Erythroblast (primary cell): Measurements from ENCODE around the gene TMUB1.

Experiments used
- DNase-seq, 2 experiments: peaks; one replicate each; lab custom pipeline; 2025; lab: John Stamatoyannopoulos, UW
- GATA1 ChIP-seq: IDR thresholded peaks from 2 replicates; pipeline ENCODE4 v1.6.1; 2011; ENCODE audit warnings: low read depth, mild to moderate bottlenecking, control low read depth, low read length, moderate library complexity
- POLR2A ChIP-seq: IDR thresholded peaks from 2 replicates; pipeline ENCODE4 v1.6.1; 2011; ENCODE audit warnings: mild to moderate bottlenecking, low read length

TMUB1 gene

DNA sequence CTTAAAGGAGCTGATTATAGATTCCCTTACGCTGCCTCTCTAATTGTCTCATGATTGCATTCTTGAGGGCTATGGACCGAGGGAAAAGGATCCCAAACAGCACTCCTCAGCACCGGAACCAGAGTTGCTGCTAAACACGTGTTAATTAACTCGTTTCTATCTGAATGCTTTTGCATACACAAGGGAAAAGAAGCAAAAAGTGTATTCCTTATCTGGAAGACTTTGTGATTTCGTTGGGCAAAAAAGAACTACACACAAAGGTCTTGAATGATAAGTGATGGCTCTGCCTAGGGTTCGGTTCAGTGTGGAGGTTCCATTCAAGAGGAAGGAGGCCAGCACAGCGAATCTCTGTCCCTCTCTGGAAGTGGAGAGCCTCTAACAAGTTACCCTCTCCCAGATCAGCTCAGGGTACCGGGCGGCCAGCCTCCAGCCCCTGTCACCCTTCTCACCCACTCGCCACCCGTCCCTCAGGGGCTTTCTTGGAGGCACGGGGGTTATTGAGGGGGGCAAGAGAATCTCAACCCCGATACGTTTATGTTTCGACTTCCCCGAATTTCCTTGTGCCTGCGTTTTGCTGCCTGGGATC is 24.4 kb downstream of the TMUB1 start:
- DNase-seq: peak; percentile 50 to 65
- TF ChIP-seq GATA1 (no peak), POLR2A (no peak)

- peak; percentile 78 for TF ChIP-seq POLR2A
- no peak for TF ChIP-seq GATA1
- DNase-seq: peak; percentile 98 to 99
Measured at GRCh38 chr7:151057989-151058780, 25.1 kb downstream of the TMUB1 start.

DNA sequence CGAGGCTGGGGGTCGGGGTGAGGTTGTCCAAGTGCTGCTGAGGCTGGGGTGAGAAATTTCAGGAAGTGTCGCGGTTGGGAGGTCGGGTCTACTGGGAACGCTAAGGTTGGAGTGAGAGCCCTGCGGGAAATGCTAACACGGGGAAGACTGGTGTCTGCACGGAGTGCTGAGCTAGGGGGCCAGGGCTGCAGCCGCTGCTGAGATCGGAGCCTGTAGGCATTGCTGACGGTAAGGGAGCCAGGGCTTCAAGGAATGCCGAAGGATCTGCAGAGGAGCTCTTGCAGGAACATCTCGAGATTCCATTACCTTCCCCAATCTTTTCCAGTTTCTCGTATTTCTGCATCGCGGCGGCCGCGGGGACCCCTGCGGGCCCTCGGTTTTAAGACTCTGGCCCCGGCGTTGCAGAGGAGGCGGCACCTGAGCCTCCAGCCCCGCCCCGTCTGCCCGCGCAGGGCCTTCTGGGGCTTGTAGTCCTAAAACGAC is 25.7 kb downstream of the TMUB1 start, which contains the start of gene CDK5:
TSS of gene CDK5 (minus strand) at position 392 of the 483 bp plus-strand sequence. CDS start at position 343, 49 bp downstream.
- no peak for DNase-seq
- TF ChIP-seq POLR2A (no peak), GATA1 (no peak)

GRCh38 chr7:151056666-151057505 is 26.4 kb downstream of the TMUB1 start:
- TF ChIP-seq POLR2A (no peak), GATA1 (no peak)

DNA sequence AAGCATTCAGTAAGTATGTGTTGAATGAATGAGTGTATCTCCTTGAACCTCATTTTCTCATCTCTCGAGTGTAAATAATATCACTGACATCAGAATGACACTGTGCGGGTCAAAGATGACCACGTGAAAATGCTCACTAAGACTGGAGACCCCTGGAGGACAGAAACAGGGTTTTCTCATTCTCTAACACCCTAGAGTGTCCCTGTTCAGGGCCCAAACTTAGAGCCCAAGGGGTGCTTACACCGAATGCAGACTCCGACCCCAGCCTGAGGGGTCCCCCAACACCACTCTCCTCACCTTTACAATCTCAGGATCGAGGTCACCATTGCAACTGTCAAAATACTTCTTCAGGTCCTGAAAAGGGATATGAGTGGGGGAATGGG is 27.0 kb downstream of the TMUB1 start:
- DNase-seq: no peak
- TF ChIP-seq POLR2A (no peak), GATA1 (no peak)

More at GRCh38 chr7:151056666-151057505, 26.4 kb downstream of the TMUB1 start:
- no peak for DNase-seq

- no peak for DNase-seq
- no peak for TF ChIP-seq GATA1
- TF ChIP-seq POLR2A: no peak
Measured at GRCh38 chr7:151053751-151054150, 29.5 kb downstream of the TMUB1 start.

- no peak for TF ChIP-seq POLR2A
- no peak for TF ChIP-seq GATA1
- no peak for DNase-seq
Measured at GRCh38 chr7:151053096-151053495, 30.2 kb downstream of the TMUB1 start.

- DNase-seq: peak; percentile 69 to 76
- TF ChIP-seq GATA1 (no peak), POLR2A (no peak)
Measured at GRCh38 chr7:151051108-151051507, 32.2 kb downstream of the TMUB1 start.

DNA sequence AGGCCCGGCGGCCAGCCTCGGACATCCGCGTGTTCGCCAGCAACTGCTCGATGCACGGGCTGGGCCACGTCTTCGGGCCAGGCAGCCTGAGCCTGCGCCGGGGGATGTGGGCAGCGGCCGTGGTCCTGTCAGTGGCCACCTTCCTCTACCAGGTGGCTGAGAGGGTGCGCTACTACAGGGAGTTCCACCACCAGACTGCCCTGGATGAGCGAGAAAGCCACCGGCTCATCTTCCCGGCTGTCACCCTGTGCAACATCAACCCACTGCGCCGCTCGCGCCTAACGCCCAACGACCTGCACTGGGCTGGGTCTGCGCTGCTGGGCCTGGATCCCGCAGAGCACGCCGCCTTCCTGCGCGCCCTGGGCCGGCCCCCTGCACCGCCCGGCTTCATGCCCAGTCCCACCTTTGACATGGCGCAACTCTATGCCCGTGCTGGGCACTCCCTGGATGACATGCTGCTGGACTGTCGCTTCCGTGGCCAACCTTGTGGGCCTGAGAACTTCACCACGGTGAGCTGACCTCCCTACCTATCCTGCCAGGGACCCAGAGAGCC is 34.3 kb downstream of the TMUB1 start:
- TF ChIP-seq POLR2A (no peak), GATA1 (no peak)
- no peak for DNase-seq

GRCh38 chr7:151047976-151048815 is 35.1 kb downstream of the TMUB1 start, which contains the start of gene ASIC3:
Gene ASIC3, plus strand, starts transcription at chr7:151048531. Its CDS starts 355 bp downstream, at chr7:151048886.
- DNase-seq: no peak
- no peak for TF ChIP-seq GATA1
- no peak for TF ChIP-seq POLR2A

DNA sequence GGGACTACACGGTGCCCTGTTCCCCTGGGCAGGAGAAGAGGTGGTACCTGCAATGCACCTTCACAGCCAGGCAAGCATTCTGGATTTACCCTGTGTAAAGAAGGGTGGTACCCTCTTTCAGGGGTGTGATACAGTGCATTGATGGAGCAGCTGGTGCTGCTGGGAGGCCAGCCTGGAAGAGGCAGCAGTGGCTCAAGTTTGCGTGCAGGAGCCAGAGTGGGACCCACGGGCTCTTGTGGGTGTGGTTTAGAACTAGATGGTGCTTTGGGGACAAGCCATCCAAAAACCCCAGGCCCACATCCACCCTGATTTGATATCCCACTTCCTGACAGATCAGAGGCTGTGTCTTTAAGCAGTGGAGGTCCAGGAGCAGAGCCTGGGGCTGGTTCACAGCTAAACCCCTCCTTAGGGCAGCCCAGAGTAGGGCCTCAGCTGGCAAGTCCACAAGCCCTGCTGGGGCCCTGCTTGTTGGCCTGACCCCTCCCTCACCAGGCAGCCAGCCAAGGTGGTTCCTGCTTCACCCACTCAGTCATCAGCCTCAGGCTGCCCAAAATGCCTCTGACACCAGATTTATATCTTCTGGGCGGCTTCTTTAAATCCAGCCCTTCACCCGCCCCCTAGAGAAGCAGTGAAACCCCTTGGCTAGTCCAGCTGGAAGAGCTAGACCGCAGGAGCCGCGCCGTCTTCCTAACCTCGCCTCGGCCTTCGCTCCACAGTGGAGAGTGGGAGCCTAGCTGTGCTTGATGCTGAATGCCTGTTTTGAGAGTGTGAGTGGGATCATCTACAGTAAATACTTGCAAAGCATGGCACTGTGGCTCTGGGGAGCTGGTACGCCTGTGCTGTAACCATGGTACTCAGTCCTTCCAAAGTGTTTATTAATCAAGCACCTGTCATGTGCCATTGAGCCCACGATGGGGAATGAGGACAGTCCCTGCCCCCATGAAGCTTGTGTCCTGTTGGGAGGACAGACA is 36.4 kb downstream of the TMUB1 start:
- peak; percentile 56 to 72 for DNase-seq
- TF ChIP-seq GATA1 (no peak), POLR2A (no peak)
